Measurements from ENCODE around the gene NIPAL3.

- TF ChIP-seq CTCF (IDR thresholded peaks at IDR 0.05), result no peak
- TF ChIP-seq POLR2A (IDR thresholded peaks at IDR 0.05), result no peak
Measured at GRCh38 chr1:24481843-24482610, 66.4 kb downstream of the NIPAL3 start.
